Measurements from ENCODE around the gene TIMM23. TPM values are rescaled to one million over a fixed set of nuclear protein-coding genes. Genes with fewer than 3 reads are reported as not detected.
A peak's percentile ranks its signal among the peaks of the same experiment; 100 is the strongest.
"Not testable (repeated sequence)": the region's sequence is repeated elsewhere in the genome, so short reads cannot be mapped to it uniquely, and the experiment has no call there.

Gene TIMM23
- polyA plus RNA-seq, 6 donors from 2014 or later: 45.0 to 60.0 (median 53.9) TPM

DNA sequence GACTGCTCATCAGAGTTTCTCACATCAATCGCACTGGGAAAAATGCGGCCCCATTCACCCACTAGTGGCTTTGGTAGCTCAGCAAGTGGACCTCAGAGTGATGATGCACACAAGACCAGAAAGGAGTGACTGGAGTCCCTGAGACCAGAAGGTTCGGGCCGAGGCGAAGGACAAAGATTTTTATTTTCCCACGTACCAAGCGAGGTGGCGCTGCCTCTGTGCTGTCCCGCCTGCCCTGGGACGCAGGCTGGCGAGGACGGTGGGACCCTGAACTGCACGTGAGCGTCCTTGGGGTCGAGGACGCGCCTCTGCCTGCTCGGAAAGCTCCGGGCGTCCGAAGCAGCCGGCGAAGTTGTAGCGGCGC lies 565 bp upstream of the TIMM23 start:
- peak; percentile 37 to 38 for ATAC-seq (ENCODE audit: low read depth in 2 of 2)
- peaks cover 21 to 41% (median 39%) of the 10 kb centered on the region in 3 donors for H3K4me1 Mint-ChIP-seq
- peak overlapping the region; percentile 96 to 100 (median 99) for H3K4me3 Mint-ChIP-seq
- DNase-seq, H3K27me3 Mint-ChIP-seq, H3K36me3 Mint-ChIP-seq, H3K9me3 Mint-ChIP-seq: not testable (repeated sequence)
- H3K27ac Mint-ChIP-seq: peak overlapping the region in 5 of 6 donors; percentile 41 to 94 (median 72)

DNA sequence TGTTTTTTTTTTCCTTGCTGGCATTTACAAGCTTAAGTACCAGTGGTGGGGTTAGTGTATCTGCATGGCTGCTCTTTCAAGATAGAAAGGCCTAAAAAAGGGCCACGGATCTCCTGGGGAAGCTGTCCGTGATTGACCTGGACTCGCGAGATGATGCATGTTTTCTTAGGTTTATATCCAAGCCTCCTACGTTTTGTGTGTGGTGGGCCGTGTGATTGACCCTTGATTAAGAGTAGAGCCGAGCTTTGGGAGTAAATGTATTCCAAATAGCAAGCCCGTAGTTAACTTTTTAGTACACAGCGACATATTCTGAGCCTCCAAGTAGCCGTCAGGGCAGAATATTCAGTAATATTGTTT lies 502 bp downstream of the TIMM23 start:
- Mint-ChIP-seq H3K4me1 (peaks cover 21 to 41% (median 35%) of the 10 kb centered on the region in 3 donors), H3K4me3 (peak overlapping the region; percentile 96 to 100 (median 99)), H3K27ac (peak overlapping the region; percentile 78 to 98 (median 94))
- DNase-seq, H3K27me3 Mint-ChIP-seq, H3K36me3 Mint-ChIP-seq, H3K9me3 Mint-ChIP-seq: not testable (repeated sequence)
- ATAC-seq (ENCODE audit: low read depth in 2 of 2): peak in 1 of 2 donors; percentile 5

DNA sequence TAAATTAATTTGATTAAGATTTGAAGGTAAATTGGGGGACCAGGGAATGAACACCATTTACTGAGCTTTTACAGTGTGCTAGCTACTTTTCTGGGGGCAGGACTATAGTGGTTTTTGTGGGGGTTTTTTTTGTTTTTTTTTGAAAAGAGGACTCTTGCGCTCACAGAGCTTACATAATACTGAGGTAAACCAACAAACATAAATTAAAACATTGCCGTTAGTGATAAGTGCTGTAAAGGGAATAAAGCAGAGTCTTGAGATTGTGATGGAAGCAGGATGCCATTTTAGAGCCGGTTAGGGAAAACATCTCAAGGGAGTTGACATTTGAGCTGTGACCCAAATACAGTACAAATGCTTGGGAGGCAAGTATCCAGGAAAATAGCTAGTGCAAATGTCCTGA lies 1.8 kb downstream of the TIMM23 start:
- not testable (repeated sequence) for H3K27me3 Mint-ChIP-seq; H3K36me3 Mint-ChIP-seq; H3K9me3 Mint-ChIP-seq; ATAC-seq (ENCODE audit: low read depth in 2 of 2); DNase-seq
- peak overlapping the region in 3 of 6 donors; percentile 62 to 94 (median 84) for H3K27ac Mint-ChIP-seq
- peaks cover 21 to 41% (median 35%) of the 10 kb centered on the region in 3 donors for H3K4me1 Mint-ChIP-seq
- H3K4me3 Mint-ChIP-seq: peak overlapping the region in 4 of 8 donors; percentile 9 to 98 (median 88)

DNA sequence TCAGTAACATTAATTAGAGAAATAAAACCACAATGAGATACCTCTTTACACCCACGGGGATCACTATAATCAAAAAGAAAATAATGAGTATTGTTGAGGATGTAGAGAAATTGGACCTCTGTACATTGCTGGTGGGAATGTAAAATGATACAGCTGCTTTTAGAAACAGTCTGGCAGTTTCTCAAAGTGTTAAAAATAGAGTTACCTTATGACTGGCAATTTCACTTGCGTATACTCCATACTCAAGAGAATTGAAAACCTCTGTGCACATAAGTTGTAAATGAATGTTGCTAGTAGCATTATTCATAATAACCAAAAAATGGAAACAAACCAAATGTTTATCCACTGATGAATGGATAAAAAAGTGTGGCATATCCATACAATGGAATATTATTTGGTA lies 6.3 kb downstream of the TIMM23 start:
- not testable (repeated sequence) for H3K36me3 Mint-ChIP-seq; H3K9me3 Mint-ChIP-seq; H3K27ac Mint-ChIP-seq; DNase-seq; ATAC-seq (ENCODE audit: low read depth in 2 of 2); H3K4me3 Mint-ChIP-seq; H3K27me3 Mint-ChIP-seq
- peaks cover 7 to 12% (median 11%) of the 10 kb centered on the region in 3 donors for H3K4me1 Mint-ChIP-seq

DNA sequence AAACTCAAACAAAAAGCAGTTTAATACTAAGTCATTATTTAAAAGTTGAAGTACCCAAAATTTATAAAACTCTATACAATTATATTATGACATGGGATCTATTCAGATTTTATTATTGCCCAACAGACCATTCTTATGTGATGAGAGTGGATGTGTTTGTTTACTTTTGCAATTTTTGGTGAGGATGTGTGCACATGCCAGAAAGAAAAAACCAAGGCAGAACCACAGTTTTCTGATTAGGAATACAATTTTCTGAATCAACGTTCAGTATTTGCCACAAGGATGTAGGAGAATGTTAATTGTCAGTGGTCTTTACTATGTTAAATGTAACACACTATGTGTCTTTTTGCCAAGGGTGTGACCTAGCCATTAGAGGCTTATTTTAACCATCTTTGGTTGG lies 9.1 kb downstream of the TIMM23 start:
- not testable (repeated sequence) for H3K4me1 Mint-ChIP-seq; H3K27me3 Mint-ChIP-seq; DNase-seq; H3K27ac Mint-ChIP-seq; ATAC-seq (ENCODE audit: low read depth in 2 of 2); H3K9me3 Mint-ChIP-seq; H3K36me3 Mint-ChIP-seq; H3K4me3 Mint-ChIP-seq

DNA sequence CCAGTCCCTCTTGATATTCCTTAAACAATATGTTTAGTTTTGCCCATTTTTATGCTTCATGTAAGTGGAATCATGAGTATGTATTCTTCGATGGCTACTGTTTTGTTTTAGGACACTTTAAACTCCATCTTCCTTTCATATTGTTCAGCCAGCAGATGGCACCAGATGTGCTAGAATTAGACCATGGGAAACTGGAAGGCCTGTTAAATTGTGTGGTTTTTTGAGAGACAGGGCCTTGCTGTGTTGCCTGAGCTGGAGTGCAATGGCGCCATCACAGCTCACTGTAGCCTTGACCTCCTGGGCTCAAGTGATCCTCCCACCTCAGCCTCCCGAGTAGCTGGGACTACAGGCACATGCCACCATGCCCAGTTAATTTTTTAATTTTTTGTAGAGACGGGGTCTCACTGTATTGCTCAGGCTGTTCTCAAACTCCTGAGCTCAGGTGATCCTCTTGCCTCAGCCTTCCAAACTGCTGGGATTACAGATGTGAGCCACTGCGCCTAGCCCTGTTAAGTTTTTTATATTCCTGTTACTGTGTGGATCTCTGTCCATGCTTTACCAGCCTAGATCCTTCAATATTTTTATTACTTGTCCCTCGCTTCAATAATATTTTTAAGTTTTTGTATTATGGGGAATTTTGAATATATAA lies 11.4 kb downstream of the TIMM23 start:
- not testable (repeated sequence) for H3K9me3 Mint-ChIP-seq, H3K27me3 Mint-ChIP-seq, H3K36me3 Mint-ChIP-seq, H3K4me1 Mint-ChIP-seq, H3K4me3 Mint-ChIP-seq
- DNase-seq (peak; percentile 14), ATAC-seq (ENCODE audit: low read depth in 2 of 2) (peak; percentile 47 to 58)
- peak overlapping the region in 1 of 6 donors; percentile 30 for H3K27ac Mint-ChIP-seq

DNA sequence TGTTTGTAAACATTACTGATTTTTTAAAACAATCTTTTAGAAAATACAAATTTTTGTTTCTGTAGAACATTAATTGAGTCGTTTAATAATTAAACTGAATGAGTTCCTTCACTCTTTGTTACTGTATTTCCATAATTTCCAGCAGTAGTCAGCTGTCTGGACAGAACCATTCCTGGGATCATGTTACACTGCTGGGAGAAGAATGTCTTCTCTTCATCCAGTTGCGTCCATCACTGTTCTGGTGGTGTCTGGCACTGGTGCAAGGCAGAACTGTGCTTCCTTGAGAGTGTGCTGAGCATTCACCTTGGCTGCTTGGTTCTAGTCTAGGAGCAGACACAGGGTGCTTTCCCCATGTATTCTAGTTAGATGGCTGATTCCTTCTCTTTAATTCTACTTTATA lies 12.2 kb downstream of the TIMM23 start:
- H3K9me3 Mint-ChIP-seq; H3K27me3 Mint-ChIP-seq; H3K4me3 Mint-ChIP-seq; H3K27ac Mint-ChIP-seq; ATAC-seq (ENCODE audit: low read depth in 2 of 2); H3K4me1 Mint-ChIP-seq; DNase-seq; H3K36me3 Mint-ChIP-seq: not testable (repeated sequence)

DNA sequence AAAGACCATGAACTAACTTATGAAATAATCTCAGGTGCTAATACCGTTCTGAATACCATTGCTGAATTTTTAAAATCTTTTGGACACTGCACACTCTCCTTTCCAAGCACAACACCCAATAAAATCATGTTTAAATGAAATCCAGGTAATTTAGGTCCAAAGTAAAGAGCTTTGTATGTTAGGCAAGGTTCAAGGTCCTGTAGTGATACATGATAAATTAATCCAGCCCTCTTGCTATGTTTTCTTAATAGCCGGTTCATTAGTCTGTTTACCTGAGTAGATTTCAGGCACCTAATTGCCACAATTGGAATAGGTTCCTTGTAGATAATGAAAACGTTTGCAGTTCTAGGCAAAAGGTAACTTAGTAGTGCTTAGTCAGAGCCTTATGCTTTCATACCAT lies 13.3 kb downstream of the TIMM23 start:
- H3K9me3 Mint-ChIP-seq; ATAC-seq (ENCODE audit: low read depth in 2 of 2); H3K4me1 Mint-ChIP-seq; H3K27me3 Mint-ChIP-seq; H3K27ac Mint-ChIP-seq; DNase-seq; H3K36me3 Mint-ChIP-seq: not testable (repeated sequence)
- peak overlapping the region in 1 of 8 donors; percentile 12 for H3K4me3 Mint-ChIP-seq

DNA sequence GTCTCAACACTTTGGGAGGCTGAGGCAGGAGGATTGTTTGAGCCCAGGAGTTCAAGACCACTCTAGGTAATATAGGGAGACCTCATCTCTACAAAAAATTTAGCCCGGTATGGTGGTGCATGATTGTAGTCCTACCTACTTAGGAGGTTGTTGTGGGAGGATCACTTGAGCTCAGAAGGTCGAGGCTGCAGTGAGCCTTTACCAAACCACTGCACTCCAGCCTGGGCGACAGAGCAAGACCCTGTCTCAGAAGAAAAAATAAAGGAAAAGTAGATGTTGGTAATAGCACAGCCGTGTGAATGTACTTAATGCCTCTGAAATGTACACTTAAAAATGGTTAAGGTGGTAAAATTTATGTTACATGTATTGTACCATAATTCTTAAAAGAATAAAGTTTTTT lies 25.3 kb downstream of the TIMM23 start:
- H3K9me3 Mint-ChIP-seq: peaks cover 0 to 10% (median 4%) of the 10 kb centered on the region in 7 donors
- ATAC-seq (ENCODE audit: low read depth in 2 of 2): no peak
- peaks cover 28 to 39% of the 10 kb centered on the region in 2 donors for H3K36me3 Mint-ChIP-seq

DNA sequence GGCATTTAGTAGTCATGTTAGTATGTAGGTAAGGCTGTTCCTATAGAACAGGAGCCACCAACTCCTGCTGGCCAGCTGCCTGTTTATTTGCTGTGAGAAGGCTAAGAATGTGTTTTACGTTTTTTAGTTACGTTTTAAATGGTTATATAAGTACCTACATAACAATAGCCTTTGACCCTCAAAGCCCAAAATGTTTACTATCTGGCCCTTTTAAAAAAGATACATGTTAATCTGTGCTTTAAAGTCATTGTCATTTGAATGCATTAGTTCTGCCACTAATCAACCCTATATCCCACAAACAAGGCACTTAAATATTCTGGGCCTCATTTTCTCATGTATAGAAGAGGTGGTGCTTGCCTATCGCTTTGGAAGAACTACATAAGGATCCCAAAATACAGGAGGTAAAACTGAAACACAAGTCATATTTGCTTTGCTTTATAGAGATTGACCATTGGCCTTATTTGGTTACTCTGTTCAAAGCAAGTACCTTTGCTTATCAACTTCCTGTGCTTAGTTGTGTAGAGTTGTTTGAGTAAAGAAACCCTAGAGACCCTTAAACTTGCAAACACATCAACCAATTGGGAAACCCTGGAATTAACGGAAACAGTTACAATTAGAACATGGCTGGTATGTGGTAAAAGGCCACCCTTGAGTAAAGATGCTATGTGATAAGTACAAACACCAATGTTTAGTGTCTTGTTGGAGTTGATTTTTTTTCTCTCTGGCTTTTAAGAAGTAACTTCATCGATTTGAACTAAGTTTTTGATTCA lies 25.9 kb downstream of the TIMM23 start:
- Mint-ChIP-seq H3K4me1 (peaks cover 0 to 5% (median 0%) of the 10 kb centered on the region in 3 donors), H3K27ac (no peak overlapping the region), H3K36me3 (peaks cover 31 to 40% of the 10 kb centered on the region in 2 donors), H3K9me3 (peaks cover 0 to 10% (median 4%) of the 10 kb centered on the region in 7 donors), H3K4me3 (no peak overlapping the region), H3K27me3 (no peaks in the 10 kb centered on the region)
- ATAC-seq (ENCODE audit: low read depth in 2 of 2) (no peak), DNase-seq (no peak)

More for the DNA sequence above, 25.3 kb downstream of the TIMM23 start:
- peak overlapping the region in 2 of 6 donors; percentile 22 to 78 for H3K27ac Mint-ChIP-seq
- H3K4me3 Mint-ChIP-seq: peak overlapping the region in 1 of 8 donors; percentile 37
- H3K4me1 Mint-ChIP-seq: peaks cover 0 to 5% (median 0%) of the 10 kb centered on the region in 3 donors
- no peaks in the 10 kb centered on the region for H3K27me3 Mint-ChIP-seq
- DNase-seq: no peak

DNA sequence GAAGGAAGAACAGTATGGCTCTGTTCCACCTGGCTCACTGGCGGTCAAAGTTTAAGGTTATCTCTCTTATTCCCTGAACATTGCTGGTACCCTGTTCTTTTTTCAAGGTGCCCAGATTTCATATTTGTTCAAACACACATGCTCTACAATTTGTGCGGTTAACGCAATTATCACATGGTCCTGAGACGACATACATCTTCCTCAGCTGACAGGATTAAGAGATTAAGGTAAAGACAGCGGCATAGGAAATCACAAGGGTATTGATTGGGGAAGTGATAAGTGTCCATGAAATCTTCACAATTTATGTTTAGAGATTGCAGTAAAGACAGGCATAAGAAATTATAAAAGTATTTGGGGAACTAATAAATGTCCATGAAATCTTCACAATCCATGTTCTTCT lies 27.7 kb downstream of the TIMM23 start:
- not testable (repeated sequence) for H3K4me1 Mint-ChIP-seq; H3K27ac Mint-ChIP-seq; DNase-seq; H3K27me3 Mint-ChIP-seq; H3K4me3 Mint-ChIP-seq; ATAC-seq (ENCODE audit: low read depth in 2 of 2)
- Mint-ChIP-seq H3K36me3 (peaks cover 36% of the 10 kb centered on the region in 2 donors), H3K9me3 (peaks cover 0 to 10% (median 4%) of the 10 kb centered on the region in 7 donors)

DNA sequence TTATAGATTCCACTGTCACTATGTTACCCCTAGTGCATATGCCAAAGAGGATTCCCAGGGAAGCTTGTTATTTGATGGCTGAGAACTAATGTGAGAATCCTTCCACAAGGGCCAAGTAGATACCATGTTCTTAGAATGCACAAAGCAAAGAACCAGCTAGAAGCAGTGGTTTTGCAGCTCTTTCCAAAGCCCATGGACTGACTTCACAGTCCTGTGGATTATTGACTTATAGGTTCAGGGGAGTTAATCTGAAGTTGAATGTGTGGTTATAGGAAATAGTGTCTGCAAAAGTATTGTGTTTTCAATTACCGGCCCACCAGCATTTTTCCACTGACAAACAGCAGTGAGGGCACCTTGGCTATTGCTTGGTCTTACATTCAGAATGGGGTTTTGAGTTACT lies 28.2 kb downstream of the TIMM23 start:
- peaks cover 0 to 5% (median 0%) of the 10 kb centered on the region in 3 donors for H3K4me1 Mint-ChIP-seq
- H3K36me3 Mint-ChIP-seq: peaks cover 36% of the 10 kb centered on the region in 2 donors
- no peak overlapping the region for H3K27ac Mint-ChIP-seq
- no peaks in the 10 kb centered on the region for H3K27me3 Mint-ChIP-seq
- DNase-seq: no peak
- H3K9me3 Mint-ChIP-seq: peaks cover 0 to 10% (median 4%) of the 10 kb centered on the region in 7 donors
- no peak for ATAC-seq (ENCODE audit: low read depth in 2 of 2)
- no peak overlapping the region for H3K4me3 Mint-ChIP-seq

DNA sequence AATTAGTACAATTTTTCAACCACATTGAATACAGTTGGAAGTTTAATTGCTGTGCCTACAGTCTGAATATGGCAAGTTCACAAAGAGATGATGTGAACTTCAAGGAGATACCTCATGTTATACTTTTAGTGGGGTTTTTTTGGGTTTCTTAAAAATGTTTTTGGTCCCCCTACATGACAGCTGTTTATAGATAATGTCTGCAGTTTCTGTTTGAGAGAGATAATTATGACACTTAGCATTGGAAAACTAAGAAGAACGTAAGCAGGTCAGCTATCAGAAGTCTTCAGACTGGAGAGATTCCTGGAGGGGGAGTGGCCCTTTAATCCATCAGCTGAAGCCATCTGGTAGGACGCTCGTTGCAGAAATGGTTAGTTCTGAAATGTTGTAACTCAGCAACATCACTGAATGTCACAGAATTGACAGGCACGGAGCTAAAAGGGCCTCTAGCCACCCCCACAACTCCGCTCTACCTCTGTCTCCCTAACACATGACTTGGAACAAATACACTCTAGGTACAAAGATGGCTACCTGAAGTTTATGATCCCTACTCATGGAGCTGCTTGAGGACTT lies 29.0 kb downstream of the TIMM23 start:
- no peak overlapping the region for H3K4me3 Mint-ChIP-seq
- peaks cover 0 to 10% (median 4%) of the 10 kb centered on the region in 7 donors for H3K9me3 Mint-ChIP-seq
- ATAC-seq (ENCODE audit: low read depth in 2 of 2) (no peak), DNase-seq (no peak)
- peaks cover 36% of the 10 kb centered on the region in 2 donors for H3K36me3 Mint-ChIP-seq
- no peaks in the 10 kb centered on the region for H3K27me3 Mint-ChIP-seq
- H3K4me1 Mint-ChIP-seq: peaks cover 0 to 5% (median 0%) of the 10 kb centered on the region in 3 donors
- H3K27ac Mint-ChIP-seq: no peak overlapping the region

Data from naive B cell (primary cell).